Measurements from ENCODE around the gene BAZ2A.

DNA sequence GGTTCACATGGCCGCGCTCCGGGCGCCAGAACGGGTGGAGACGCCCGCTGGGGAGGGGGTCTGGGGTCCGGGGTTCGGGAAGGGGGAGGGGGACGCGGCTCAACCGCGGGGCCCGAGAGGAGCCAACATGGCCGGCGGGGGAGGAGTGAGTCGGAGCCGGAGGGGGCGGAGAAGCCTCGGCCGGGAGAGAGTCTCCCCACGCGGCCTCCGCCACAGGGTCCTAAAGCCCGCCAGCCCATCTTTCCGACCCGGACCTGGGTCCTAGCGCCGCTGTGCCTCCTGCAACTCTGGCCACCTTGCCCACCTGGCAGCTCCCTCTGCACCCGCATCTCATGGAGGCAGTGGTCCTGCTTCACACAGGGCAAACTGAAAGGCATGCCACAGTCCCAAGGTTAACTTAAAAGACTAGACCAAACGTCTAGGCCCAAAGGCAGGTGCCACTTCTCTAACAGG, at the start of gene BAZ2A:
- TF ChIP-seq, protein P1, sequence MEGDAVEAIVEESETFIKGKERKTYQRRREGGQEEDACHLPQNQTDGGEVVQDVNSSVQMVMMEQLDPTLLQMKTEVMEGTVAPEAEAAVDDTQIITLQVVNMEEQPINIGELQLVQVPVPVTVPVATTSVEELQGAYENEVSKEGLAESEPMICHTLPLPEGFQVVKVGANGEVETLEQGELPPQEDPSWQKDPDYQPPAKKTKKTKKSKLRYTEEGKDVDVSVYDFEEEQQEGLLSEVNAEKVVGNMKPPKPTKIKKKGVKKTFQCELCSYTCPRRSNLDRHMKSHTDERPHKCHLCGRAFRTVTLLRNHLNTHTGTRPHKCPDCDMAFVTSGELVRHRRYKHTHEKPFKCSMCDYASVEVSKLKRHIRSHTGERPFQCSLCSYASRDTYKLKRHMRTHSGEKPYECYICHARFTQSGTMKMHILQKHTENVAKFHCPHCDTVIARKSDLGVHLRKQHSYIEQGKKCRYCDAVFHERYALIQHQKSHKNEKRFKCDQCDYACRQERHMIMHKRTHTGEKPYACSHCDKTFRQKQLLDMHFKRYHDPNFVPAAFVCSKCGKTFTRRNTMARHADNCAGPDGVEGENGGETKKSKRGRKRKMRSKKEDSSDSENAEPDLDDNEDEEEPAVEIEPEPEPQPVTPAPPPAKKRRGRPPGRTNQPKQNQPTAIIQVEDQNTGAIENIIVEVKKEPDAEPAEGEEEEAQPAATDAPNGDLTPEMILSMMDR (IDR thresholded peaks at IDR 0.05) = no peak
- TF ChIP-seq POLR2A (IDR thresholded peaks at IDR 0.05) = no peak
